SU-DHL-6 (cell line): Measurements from ENCODE around the gene TOM1L2.
"Not testable (repeated sequence)": the region's sequence is repeated elsewhere in the genome, so short reads cannot be mapped to it uniquely, and the experiment has no call there.

Experiments used
- H2AFZ ChIP-seq: fragments of 200-600 bp; sonication (generic); 2 replicates; pipeline ENCODE4 v1.6.1; 2014; ENCODE audit warnings: low read depth, mild to moderate bottlenecking, moderate library complexity, mixed read lengths, antibody characterized with exemption, low read length; ENCODE audit not compliant: severe bottlenecking
- H3F3A ChIP-seq: fragments of 200-600 bp; shearing (Covaris generic); 2 replicates; pipeline ENCODE4 v1.6.0; 2016; ENCODE audit warnings: antibody characterized with exemption, mild to moderate bottlenecking; ENCODE audit not compliant: insufficient read depth
- H3K27ac ChIP-seq: fragments of 200-600 bp; sonication (generic); 2 replicates; pipeline ENCODE4 v1.5.1; 2016; ENCODE audit warnings: low read depth, mild to moderate bottlenecking, low read length, moderate library complexity, mixed read lengths
- H3K27me3 ChIP-seq: fragments of 200-600 bp; sonication (generic), shearing (Covaris generic); 2 replicates; pipeline ENCODE4 v1.6.0; 2014; ENCODE audit warnings: mild to moderate bottlenecking, low read length
- H3K36me3 ChIP-seq: fragments of 200-600 bp; sonication (generic); 2 replicates; pipeline ENCODE4 v1.6.1; 2014; ENCODE audit warnings: mild to moderate bottlenecking, low read length, mixed read lengths
- H3K4me2 ChIP-seq: fragments of 300-600, 200-600 bp; shearing (Covaris generic), sonication (generic); 2 replicates; pipeline ENCODE4 v1.6.0; 2014; ENCODE audit warnings: low read length, low read depth, mild to moderate bottlenecking; ENCODE audit not compliant: poor library complexity, severe bottlenecking
- H3K4me3 ChIP-seq: fragments of 200-600 bp; sonication (generic); 2 replicates; pipeline ENCODE4 v1.5.1; 2014; ENCODE audit warnings: antibody characterized with exemption, low read length, mild to moderate bottlenecking, mixed read lengths; ENCODE audit not compliant: insufficient read depth, poor library complexity, severe bottlenecking
- H3K79me2 ChIP-seq: fragments of 200-600 bp; sonication (generic); 2 replicates; pipeline ENCODE4 v1.6.1; 2014; ENCODE audit warnings: mild to moderate bottlenecking, low read length, moderate library complexity; ENCODE audit not compliant: insufficient read depth
- H3K9ac ChIP-seq: fragments of 200-600 bp; sonication (generic); 2 replicates; pipeline ENCODE4 v1.7.0; 2014; ENCODE audit warnings: mild to moderate bottlenecking, low read length
- H3K9me2 ChIP-seq: fragments of 200-600 bp; sonication (generic); replicated peaks from 2 replicates; pipeline ENCODE4 v1.6.1; 2014; ENCODE audit warnings: low read length; ENCODE audit not compliant: insufficient read depth
- H3K9me3 ChIP-seq: fragments of 200-600 bp; sonication (generic); 2 replicates; pipeline ENCODE4 v1.6.1; 2014; ENCODE audit warnings: low read length, mixed read lengths; ENCODE audit not compliant: insufficient read depth
- H4K20me1 ChIP-seq: fragments of 200-600 bp; sonication (generic); 2 replicates; pipeline ENCODE4 v1.6.1; 2014; ENCODE audit warnings: low read depth, mild to moderate bottlenecking, antibody characterized with exemption, low read length, moderate library complexity, mixed read lengths
- EZH2phosphoT487 ChIP-seq: fragments of 200-600 bp; sonication (generic), shearing (Covaris generic); conservative IDR thresholded peaks from 2 replicates; pipeline ENCODE4 v1.6.1; 2018; ENCODE audit warnings: mild to moderate bottlenecking, antibody characterized with exemption, low read length, moderate library complexity, mixed read lengths
- TF ChIP-seq, protein P1 (sequence below): fragments of 200-600 bp; sonication (generic); IDR thresholded peaks from one replicate; pipeline ENCODE4 v1.5.1; 2017; ENCODE audit warnings: antibody characterized with exemption, mild to moderate bottlenecking, low read length, moderate library complexity; ENCODE audit not compliant: insufficient read depth, poor library complexity, severe bottlenecking

Gene TOM1L2

DNA sequence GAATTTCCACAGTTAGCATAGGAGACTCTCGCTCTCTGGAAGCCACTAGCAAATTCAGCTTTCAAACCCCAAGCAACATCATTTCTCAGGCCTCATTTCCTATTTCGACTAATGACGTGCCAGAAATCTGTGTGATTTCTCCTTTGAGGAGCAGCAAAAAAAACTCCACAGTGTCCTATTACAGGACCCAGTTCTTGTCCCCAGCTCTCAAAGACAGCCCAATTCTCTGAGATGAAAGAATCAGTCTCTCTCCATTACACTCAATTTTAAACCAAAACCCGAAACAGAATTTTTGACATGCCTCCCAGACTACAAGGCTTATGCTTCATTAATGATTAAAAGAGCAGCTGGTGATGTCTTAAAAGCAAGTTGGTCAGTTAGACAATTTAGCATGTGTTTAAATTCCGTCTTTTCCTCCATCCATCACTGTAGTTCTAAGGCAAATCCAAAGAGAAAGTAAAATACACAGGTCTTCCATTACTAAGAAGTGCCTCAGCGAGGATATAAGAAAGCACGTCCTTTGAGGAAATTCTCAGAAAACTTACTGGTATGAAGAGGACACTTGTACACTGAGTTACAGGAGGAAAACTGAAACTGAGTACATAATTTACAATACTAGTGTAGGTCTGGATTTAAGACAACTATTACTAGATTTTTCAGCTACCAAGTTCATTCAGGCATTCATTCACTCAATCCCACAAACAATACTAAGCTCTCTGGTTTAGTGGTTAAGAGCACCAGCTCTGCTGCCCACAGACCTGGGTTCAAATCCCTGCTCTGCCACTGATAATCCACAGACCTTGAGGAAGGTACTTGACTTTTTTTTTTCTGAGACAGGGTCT, 12.5 kb downstream of the TOM1L2 start:
- TF ChIP-seq, protein P1, sequence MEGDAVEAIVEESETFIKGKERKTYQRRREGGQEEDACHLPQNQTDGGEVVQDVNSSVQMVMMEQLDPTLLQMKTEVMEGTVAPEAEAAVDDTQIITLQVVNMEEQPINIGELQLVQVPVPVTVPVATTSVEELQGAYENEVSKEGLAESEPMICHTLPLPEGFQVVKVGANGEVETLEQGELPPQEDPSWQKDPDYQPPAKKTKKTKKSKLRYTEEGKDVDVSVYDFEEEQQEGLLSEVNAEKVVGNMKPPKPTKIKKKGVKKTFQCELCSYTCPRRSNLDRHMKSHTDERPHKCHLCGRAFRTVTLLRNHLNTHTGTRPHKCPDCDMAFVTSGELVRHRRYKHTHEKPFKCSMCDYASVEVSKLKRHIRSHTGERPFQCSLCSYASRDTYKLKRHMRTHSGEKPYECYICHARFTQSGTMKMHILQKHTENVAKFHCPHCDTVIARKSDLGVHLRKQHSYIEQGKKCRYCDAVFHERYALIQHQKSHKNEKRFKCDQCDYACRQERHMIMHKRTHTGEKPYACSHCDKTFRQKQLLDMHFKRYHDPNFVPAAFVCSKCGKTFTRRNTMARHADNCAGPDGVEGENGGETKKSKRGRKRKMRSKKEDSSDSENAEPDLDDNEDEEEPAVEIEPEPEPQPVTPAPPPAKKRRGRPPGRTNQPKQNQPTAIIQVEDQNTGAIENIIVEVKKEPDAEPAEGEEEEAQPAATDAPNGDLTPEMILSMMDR: no peak
- TF ChIP-seq EZH2phosphoT487: no peak
- no peaks in the 10 kb centered on the region for H3K27me3 ChIP-seq
- no peak overlapping the region for H2AFZ ChIP-seq
- H3K9me2 ChIP-seq: no peaks in the 10 kb centered on the region
- H3K9me3 ChIP-seq: no peaks in the 10 kb centered on the region
- no peak overlapping the region for H3K27ac ChIP-seq
- H3K9ac ChIP-seq: no peak overlapping the region
- H3F3A ChIP-seq: no peaks in the 10 kb centered on the region
- no peak overlapping the region for H3K4me3 ChIP-seq
- no peaks in the 10 kb centered on the region for H3K36me3 ChIP-seq
- H3K4me2 ChIP-seq: no peak overlapping the region
- H3K79me2 ChIP-seq: no peaks in the 10 kb centered on the region
- H4K20me1 ChIP-seq: no peaks in the 10 kb centered on the region

DNA sequence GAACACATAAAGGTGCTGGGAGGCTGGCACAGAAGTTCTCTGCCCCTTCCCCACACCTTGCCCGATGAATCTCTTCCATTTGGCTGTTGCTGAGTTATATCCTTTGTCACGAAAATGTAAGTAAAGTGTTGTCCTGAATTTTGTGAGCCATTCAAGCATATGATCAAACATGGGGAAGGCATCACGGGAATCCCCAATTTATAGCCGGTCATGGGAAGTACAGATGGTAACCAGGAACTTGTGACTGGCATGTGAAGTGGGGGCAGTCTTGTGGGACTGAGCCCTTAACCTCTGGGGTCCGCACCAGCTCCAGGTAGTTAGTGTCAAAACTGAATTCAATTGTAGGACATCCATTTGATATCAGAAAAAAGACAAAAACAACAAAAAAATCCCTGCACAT, 13.2 kb downstream of the TOM1L2 start:
- Histone ChIP-seq H3K4me3 (no peak overlapping the region), H3K27ac (no peak overlapping the region), H3K9ac (no peak overlapping the region), H3K79me2 (no peaks in the 10 kb centered on the region), H3F3A (no peaks in the 10 kb centered on the region), H3K27me3 (no peaks in the 10 kb centered on the region), H2AFZ (no peak overlapping the region), H3K9me3 (no peaks in the 10 kb centered on the region), H3K4me2 (no peak overlapping the region), H3K36me3 (no peaks in the 10 kb centered on the region), H3K9me2 (no peaks in the 10 kb centered on the region), H4K20me1 (no peaks in the 10 kb centered on the region)
- TF ChIP-seq EZH2phosphoT487: no peak
- TF ChIP-seq, protein P1: no peak

DNA sequence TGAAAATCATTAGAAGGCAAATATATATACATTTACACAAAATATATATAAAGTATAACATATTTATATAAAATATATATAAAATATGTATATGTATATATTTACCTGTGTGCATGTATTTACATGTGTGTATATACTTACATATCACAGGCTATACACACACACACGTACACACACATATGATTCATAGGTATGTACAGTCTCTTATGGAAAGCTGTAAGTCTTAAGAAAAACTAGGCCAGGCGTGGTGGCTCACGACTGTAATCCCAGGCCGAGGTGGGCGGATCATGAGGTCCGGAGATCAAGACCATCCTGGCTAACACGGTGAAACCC, 14.7 kb downstream of the TOM1L2 start:
- Histone ChIP-seq H3K9me3 (no peaks in the 10 kb centered on the region), H3K9me2 (no peaks in the 10 kb centered on the region), H2AFZ (no peak overlapping the region), H3K27me3 (no peaks in the 10 kb centered on the region), H3K4me2 (no peak overlapping the region), H3K27ac (no peak overlapping the region), H3K36me3 (no peaks in the 10 kb centered on the region), H3K9ac (no peak overlapping the region), H3K4me3 (no peak overlapping the region), H4K20me1 (no peaks in the 10 kb centered on the region), H3F3A (no peaks in the 10 kb centered on the region), H3K79me2 (no peaks in the 10 kb centered on the region)
- no peak for TF ChIP-seq EZH2phosphoT487
- TF ChIP-seq, protein P1: no peak

DNA sequence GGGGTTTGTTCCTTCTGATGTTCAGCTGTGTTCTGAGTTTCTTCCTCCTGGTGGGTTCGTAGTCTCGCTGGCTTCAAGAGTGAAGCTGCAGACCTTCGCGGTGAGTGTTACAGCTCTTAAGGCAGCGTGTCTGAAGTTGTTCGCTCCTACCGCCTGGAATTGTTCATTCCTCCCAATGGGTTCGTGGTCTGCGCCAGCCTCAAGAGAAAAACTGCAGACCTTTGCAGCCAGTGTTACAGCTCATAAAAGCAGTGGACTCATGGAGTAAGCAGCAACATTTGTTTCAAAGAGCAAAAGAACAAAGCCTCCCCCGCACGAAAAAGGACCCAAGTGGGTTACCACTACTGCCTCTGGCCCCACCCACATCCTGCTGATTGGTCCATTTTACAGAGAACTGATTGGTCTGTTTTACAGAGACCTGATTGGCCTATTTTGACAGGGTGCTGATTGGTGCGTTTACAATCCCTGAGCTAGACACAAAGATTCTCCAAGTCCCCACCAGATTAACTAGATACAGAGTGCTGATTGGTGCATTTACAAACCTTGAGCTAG, 16.3 kb downstream of the TOM1L2 start:
- H3K9me2 ChIP-seq, H3F3A ChIP-seq, H3K27ac ChIP-seq, H2AFZ ChIP-seq, H3K9me3 ChIP-seq, H3K4me2 ChIP-seq, H3K9ac ChIP-seq, H4K20me1 ChIP-seq, H3K4me3 ChIP-seq, H3K36me3 ChIP-seq, H3K27me3 ChIP-seq, H3K79me2 ChIP-seq: not testable (repeated sequence)
